Endothelial cell of umbilical vein (primary cell): ENCODE data around the gene SERPINA12. TPM values are rescaled to one million over a fixed set of nuclear protein-coding genes. Genes with fewer than 3 reads are reported as not detected.

Experiments
- BruUV-seq: library from RNA; stranded (reverse); fragments of 400-500 nt; replicated peaks from 2 replicates; lab custom pipeline; 2021; lab: Mats Ljungman, UMichigan
- CTCF ChIA-PET: fragments of 300-600, 350-600 bp; sonication (Branson Sonifier 250); formaldehyde crosslinking; loops from one replicate; lab custom pipeline; 2021; ENCODE audit warnings: antibody characterized with exemption, inconsistent platforms; lab: Charles Lee
- POLR2A ChIA-PET: fragments of 300-600, 350-600 bp; sonication (Branson Sonifier 250); formaldehyde crosslinking; loops from one replicate; lab custom pipeline; 2021; ENCODE audit warnings: antibody characterized with exemption, inconsistent platforms; lab: Charles Lee
- DNase-seq: peaks from one replicate; pipeline ENCODE4 v3.0.0-alpha.2; 2011; ENCODE audit warnings: low read depth, low spot score
- FAIRE-seq: peaks from 2 replicates; lab custom pipeline; 2011; peaks lifted over from hg19 to GRCh38; lab: Jason Lieb, UNC
- H2AFZ ChIP-seq: 2 replicates; pipeline ENCODE4 v1.6.0; 2012; ENCODE audit warnings: low read depth, low read length, control low read depth, inconsistent platforms
- H3K27ac ChIP-seq: 2 replicates; pipeline ENCODE4 v1.5.1; 2011; ENCODE audit warnings: low read depth, mild to moderate bottlenecking, control low read depth, low read length, moderate library complexity; ENCODE audit not compliant: insufficient read depth
- H3K27me3 ChIP-seq, 2 experiments: 2 replicates each; pipeline versions ENCODE4 v1.6.0 to v1.6.1; 2011; ENCODE audit warnings: low read length in 2 of 2, mixed read lengths in 1 of 2; ENCODE audit not compliant: control insufficient read depth in 2 of 2, insufficient read depth in 2 of 2
- H3K36me3 ChIP-seq, 2 experiments: 2 replicates in 1 of 2; 3 replicates in 1 of 2; pipeline ENCODE4 v1.5.1; 2011; ENCODE audit warnings: low read length in 2 of 2, mild to moderate bottlenecking in 1 of 2, moderate library complexity in 1 of 2; ENCODE audit not compliant: control insufficient read depth in 2 of 2, insufficient read depth in 2 of 2; ENCODE audit errors: extremely low read depth in 1 of 2
- H3K4me1 ChIP-seq: 3 replicates; pipeline ENCODE4 v1.5.1; 2011; ENCODE audit warnings: mild to moderate bottlenecking, low read length; ENCODE audit not compliant: control insufficient read depth, insufficient read depth; ENCODE audit errors: extremely low read depth
- H3K4me2 ChIP-seq: 2 replicates; pipeline ENCODE4 v1.6.1; 2011; ENCODE audit warnings: low read length, control low read depth, mixed read lengths; ENCODE audit not compliant: insufficient read depth
- H3K4me3 ChIP-seq, 3 experiments: fragments of 200-600 bp in 1 of 3; sonication (generic), shearing (Covaris generic) in 1 of 3; replicated peaks in 1 of 3; 2 replicates each; pipeline ENCODE4 v1.5.1; 2011 to 2016; ENCODE audit warnings: control low read depth in 3 of 3, low read length in 3 of 3, mild to moderate bottlenecking in 2 of 3, inconsistent platforms in 1 of 3, low read depth in 1 of 3, moderate library complexity in 1 of 3; ENCODE audit not compliant: insufficient read depth in 1 of 3
- H3K79me2 ChIP-seq: 2 replicates; pipeline ENCODE4 v1.6.0; 2012; ENCODE audit warnings: low read length, inconsistent platforms; ENCODE audit not compliant: control insufficient read depth, insufficient read depth
- H3K9ac ChIP-seq: replicated peaks from 2 replicates; pipeline ENCODE3; 2011; ENCODE audit warnings: low read length, control low read depth; ENCODE audit not compliant: insufficient read depth; ENCODE audit errors: extremely low read depth
- H3K9me1 ChIP-seq: replicated peaks from 3 replicates; pipeline ENCODE4 v1.6.0; 2011; ENCODE audit warnings: mild to moderate bottlenecking, low read length; ENCODE audit not compliant: control insufficient read depth, insufficient read depth; ENCODE audit errors: extremely low read depth
- H3K9me3 ChIP-seq: replicated peaks from 2 replicates; pipeline ENCODE4 v1.5.1; 2012; ENCODE audit warnings: low read length, inconsistent platforms; ENCODE audit not compliant: control insufficient read depth, insufficient read depth
- H4K20me1 ChIP-seq: replicated peaks from 2 replicates; pipeline ENCODE3; 2011; ENCODE audit warnings: mild to moderate bottlenecking, low read length; ENCODE audit not compliant: control insufficient read depth, insufficient read depth; ENCODE audit errors: extremely low read depth
- EZH2 ChIP-seq: IDR thresholded peaks from 2 replicates; pipeline ENCODE4 v1.6.1; 2012; ENCODE audit warnings: borderline replicate concordance, low read depth, mild to moderate bottlenecking, moderate library complexity, low read length, inconsistent platforms; ENCODE audit not compliant: severe bottlenecking
- FOS ChIP-seq: IDR thresholded peaks from 2 replicates; pipeline ENCODE4 v1.6.1; 2011; ENCODE audit warnings: mild to moderate bottlenecking, low read length, moderate library complexity, borderline replicate concordance; ENCODE audit not compliant: insufficient read depth
- GATA2 ChIP-seq: IDR thresholded peaks from 2 replicates; pipeline ENCODE4 v1.7.0; 2011; ENCODE audit warnings: low read depth, mild to moderate bottlenecking, moderate library complexity, mixed read lengths, low read length; ENCODE audit not compliant: insufficient read length, insufficient read depth
- JUN ChIP-seq: IDR thresholded peaks from 2 replicates; pipeline ENCODE4 v1.6.1; 2011; ENCODE audit warnings: borderline replicate concordance, low read depth; ENCODE audit not compliant: insufficient read length, insufficient read depth
- MYC ChIP-seq: IDR thresholded peaks from one replicate; pipeline ENCODE4 v1.6.1; 2011; ENCODE audit warnings: mild to moderate bottlenecking, low read depth, low read length
- POLR2A ChIP-seq: IDR thresholded peaks from 2 replicates; pipeline ENCODE4 v1.6.1; 2012; ENCODE audit warnings: low read depth, mild to moderate bottlenecking, control low read depth, low read length
- POLR2AphosphoS5 ChIP-seq: IDR thresholded peaks from 2 replicates; pipeline ENCODE4 v1.6.1; 2012; ENCODE audit warnings: low read depth, mild to moderate bottlenecking, control low read depth, low read length, moderate library complexity; ENCODE audit not compliant: insufficient read depth
- dilution Hi-C: fragments of 300-500 bp; cut with MboI; formaldehyde crosslinking; loops from one replicate; pipeline ENCODE4 v1.15.0; 2019; ENCODE audit warnings: low sequenced_read_pairs; ENCODE audit not compliant: extremely low pct_ligation_motif_present
- intact Hi-C: fragments of 100-400 bp; cut with micrococcal nuclease; formaldehyde crosslinking; loops from one replicate; pipeline ENCODE4 v1.10.0; 2022
- polyA plus RNA-seq, 4 experiments: library from polyadenylated mRNA; depleted of rRNA in 3 of 4; stranded (reverse) in 3 of 4; unstranded in 1 of 4; fragments of >200 nt; gene quantifications; 2 replicates each; pipeline versions ENCODE4 v1.2.1 to v1.2.3, GENCODE V29; 2011 to 2012; ENCODE audit warnings: missing spikeins in 1 of 4
- total RNA-seq: library from RNA; stranded (reverse); gene quantifications from 2 replicates; pipeline ENCODE4 v1.2.3, GENCODE V29; 2021
- TF ChIP-seq, protein P1 (sequence below), 2 donors: IDR thresholded peaks; 1 replicate in 1 of 2; 2 replicates in 1 of 2; pipeline ENCODE4 v1.5.1; 2011; ENCODE audit warnings: low read length in 2 of 2, mild to moderate bottlenecking in 2 of 2, moderate library complexity in 2 of 2, control low read depth in 1 of 2, inconsistent platforms in 1 of 2, low read depth in 1 of 2; ENCODE audit not compliant: insufficient read depth in 1 of 2; ENCODE audit errors: extremely low read depth in 1 of 2
- TF ChIP-seq, protein P2 (sequence below): IDR thresholded peaks from 2 replicates; pipeline ENCODE4 v1.6.1; 2011; ENCODE audit not compliant: insufficient read depth, insufficient read length

Gene SERPINA12
- total and polyA plus RNA-seq, 2 donors (not counting 3 experiments of a cell fraction or from before 2014, with no cell fraction given) = not detected

DNA sequence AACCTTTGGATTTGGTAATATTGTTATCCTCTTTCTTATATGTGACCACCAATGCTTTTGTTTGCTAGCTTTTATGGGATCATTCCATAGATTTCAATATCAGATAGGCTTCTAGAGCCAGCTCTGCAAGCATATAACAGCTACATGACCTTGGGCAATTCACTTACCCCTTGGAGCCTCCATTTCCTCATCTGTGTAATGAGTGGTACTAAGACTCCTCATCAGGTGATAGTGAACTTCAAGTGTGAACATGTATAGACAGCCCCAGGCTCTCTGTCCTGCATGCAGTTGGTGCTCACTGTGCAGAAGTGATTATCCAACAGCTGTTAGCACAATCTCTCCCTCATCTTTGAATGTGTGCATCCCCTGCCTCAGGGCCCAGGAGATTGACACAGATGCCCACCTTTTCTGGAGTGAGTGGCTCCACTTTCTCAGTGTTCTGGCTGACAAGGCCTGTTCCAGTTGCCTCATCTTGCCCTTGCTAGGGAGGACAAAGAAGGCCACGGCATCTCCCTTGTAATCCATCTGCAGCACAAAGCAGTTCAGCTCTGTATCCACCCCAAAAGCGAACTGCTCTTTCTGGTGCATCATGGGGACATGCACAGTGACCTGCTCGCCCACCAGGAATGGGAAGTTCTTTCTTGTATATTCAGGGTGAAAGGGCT lies 42.4 kb downstream of the SERPINA12 start:
- Histone ChIP-seq H3K36me3 (no peaks in the 10 kb centered on the region), H3K4me2 (no peak overlapping the region), H3K9me1 (no peaks in the 10 kb centered on the region), H3K9me3 (peaks cover 2% of the 10 kb centered on the region), H3K4me1 (no peaks in the 10 kb centered on the region), H3K27ac (no peak overlapping the region), H3K79me2 (no peaks in the 10 kb centered on the region), H2AFZ (no peak overlapping the region), H4K20me1 (no peaks in the 10 kb centered on the region), H3K4me3 (no peak overlapping the region), H3K27me3 (no peaks in the 10 kb centered on the region), H3K9ac (no peak overlapping the region)
- dilution Hi-C loops = no loop called here
- no TSS peak for BruUV-seq
- TF ChIP-seq JUN (no peak), GATA2 (no peak), POLR2A (no peak), EZH2 (no peak), POLR2AphosphoS5 (no peak), MYC (no peak), FOS (no peak)
- TF ChIP-seq, protein P1, sequence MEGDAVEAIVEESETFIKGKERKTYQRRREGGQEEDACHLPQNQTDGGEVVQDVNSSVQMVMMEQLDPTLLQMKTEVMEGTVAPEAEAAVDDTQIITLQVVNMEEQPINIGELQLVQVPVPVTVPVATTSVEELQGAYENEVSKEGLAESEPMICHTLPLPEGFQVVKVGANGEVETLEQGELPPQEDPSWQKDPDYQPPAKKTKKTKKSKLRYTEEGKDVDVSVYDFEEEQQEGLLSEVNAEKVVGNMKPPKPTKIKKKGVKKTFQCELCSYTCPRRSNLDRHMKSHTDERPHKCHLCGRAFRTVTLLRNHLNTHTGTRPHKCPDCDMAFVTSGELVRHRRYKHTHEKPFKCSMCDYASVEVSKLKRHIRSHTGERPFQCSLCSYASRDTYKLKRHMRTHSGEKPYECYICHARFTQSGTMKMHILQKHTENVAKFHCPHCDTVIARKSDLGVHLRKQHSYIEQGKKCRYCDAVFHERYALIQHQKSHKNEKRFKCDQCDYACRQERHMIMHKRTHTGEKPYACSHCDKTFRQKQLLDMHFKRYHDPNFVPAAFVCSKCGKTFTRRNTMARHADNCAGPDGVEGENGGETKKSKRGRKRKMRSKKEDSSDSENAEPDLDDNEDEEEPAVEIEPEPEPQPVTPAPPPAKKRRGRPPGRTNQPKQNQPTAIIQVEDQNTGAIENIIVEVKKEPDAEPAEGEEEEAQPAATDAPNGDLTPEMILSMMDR (IDR thresholded peaks at IDR 0.05; ENCODE audit: extremely low read depth in 1 of 2, insufficient read depth in 1 of 2, low read depth in 1 of 2, low read length in 2 of 2) = no peak
- TF ChIP-seq, protein P2, sequence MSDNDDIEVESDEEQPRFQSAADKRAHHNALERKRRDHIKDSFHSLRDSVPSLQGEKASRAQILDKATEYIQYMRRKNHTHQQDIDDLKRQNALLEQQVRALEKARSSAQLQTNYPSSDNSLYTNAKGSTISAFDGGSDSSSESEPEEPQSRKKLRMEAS = no peak
- no peak for FAIRE-seq
- DNase-seq = no peak
- POLR2A ChIA-PET = no interaction called here
- intact Hi-C loops = no loop called here
- CTCF ChIA-PET = no interaction called here
